GM12873 (cell line): ENCODE data around the gene PREP.

Experiments
- TF ChIP-seq, protein P1 (sequence below): IDR thresholded peaks from 2 replicates; pipeline ENCODE4 v1.5.1; 2012; ENCODE audit warnings: low read depth, mild to moderate bottlenecking, moderate library complexity, low read length, control low read depth; ENCODE audit not compliant: insufficient read depth; ENCODE audit errors: missing control alignments

The PREP gene

DNA sequence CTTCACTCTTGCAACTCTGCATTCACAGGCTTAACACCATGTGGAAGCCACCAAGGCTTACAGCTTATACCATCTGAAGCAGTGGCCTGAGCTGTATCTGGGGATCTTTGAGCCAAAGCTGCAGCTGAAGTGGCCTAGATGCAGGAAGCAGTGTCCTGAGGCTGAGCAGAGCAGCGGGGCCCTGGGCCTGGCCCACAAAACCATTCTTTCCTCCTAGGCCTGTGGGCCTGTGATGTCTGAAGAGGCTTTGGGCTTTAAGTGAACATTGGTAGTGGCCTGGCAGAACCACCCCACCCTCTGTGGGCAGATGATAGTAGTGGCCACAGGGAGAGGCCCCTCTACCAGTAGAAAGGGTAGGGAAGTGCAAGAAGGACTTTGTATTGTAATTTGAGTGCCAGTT is 6.9 kb upstream of the PREP start:
- TF ChIP-seq, protein P1, sequence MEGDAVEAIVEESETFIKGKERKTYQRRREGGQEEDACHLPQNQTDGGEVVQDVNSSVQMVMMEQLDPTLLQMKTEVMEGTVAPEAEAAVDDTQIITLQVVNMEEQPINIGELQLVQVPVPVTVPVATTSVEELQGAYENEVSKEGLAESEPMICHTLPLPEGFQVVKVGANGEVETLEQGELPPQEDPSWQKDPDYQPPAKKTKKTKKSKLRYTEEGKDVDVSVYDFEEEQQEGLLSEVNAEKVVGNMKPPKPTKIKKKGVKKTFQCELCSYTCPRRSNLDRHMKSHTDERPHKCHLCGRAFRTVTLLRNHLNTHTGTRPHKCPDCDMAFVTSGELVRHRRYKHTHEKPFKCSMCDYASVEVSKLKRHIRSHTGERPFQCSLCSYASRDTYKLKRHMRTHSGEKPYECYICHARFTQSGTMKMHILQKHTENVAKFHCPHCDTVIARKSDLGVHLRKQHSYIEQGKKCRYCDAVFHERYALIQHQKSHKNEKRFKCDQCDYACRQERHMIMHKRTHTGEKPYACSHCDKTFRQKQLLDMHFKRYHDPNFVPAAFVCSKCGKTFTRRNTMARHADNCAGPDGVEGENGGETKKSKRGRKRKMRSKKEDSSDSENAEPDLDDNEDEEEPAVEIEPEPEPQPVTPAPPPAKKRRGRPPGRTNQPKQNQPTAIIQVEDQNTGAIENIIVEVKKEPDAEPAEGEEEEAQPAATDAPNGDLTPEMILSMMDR = no peak

DNA sequence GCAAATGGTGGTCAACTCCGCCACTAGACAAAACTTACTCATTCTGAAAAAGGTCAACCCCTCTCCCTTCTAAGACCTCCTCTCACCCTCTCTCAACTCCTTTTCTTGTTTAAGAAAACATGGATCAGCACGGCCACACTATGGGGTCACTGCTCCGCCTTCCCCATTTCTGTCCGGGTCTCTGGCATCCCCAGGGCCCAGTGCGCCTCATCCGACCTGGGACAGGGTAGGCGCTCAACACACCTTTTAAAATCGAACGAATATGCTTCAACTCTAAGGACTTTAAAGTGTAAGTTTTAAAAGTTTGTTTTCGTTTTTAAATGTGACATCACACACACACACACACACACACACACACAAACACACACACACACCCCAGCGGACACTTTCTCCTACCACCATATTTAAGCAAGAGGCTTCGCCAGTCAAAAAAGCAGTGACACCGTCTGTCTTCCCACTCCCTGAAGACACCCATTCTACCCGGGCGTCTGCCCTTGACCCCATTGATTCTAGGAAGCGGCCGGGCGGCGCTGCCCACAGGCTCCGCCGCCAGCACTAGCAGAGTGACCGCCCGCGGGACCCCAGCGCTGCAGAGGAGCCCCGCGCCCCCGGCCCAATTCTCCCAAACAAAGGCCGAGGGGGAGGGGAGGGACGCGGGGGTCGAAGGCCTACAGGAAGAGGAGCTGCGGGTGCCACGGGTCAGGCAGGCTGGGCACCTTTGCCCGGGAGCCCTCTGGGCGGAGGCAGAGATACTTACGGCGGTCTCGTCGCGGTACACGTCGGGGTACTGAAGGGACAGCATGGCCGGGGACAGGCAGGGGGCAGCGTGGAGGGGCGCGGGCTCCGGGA is 568 bp downstream of the PREP start:
- TF ChIP-seq, protein P1 = no peak

DNA sequence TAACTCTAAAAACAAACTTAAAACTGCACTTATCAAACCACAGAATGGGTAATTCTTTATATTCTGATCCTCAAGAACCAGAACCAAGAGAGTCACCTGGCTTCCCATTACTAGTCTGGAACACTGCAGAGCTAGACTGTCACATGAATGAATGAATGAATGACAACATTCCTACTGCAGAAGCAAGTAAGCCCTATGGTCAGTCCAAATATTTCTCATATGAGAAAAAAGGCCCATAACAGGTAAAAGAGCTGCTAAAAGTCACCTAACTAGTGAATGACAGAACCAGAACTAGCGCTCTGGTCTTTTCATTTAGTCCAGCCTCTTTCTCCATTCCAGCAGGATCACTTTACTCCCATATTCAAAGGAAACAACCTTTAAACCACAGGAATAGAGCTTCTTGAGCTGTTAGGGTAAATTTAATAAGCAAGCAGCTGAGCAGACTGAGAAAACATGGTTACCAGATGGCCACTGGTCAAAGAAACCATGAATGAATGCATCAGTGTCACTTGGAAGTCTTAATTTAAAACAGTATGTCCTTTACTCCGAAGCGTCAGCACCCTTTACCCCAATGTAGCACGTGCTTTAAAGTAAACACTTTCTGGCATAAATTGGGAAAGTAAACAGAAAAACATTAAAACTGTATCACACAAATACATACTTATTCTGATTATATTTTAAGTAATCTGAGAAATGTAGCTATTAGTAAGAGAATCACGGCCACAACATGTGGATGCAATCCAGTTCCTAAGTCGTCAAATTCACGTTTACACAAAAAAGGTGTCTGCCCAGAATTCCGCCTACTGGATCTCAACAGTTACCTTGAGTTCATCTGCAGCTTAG is 1.4 kb downstream of the PREP start:
- TF ChIP-seq, protein P1 = no peak

- TF ChIP-seq, protein P1 = no peak
Observed at GRCh38 chr6:105400501-105400900, 2.4 kb downstream of the PREP start.

DNA sequence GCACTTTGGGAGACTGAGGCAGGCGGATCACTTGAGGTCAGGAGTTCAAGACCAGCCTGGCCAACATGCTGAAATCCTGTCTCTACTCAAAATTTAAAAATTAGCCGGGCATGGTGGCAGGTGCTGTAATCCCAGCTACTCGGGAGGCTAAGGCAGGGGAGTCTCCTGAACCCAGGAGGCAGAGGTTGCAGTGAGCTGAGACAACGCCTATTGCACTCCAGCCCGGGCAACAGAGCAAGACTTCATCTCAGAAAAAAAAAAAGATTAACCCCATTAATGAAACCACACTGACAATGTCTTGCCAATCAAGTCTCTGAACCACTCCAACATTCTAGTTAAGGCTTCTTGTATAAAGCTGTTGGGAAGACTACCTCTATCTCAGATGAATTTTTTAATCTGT is 4.0 kb downstream of the PREP start:
- TF ChIP-seq, protein P1 = no peak

GRCh38 chr6:105397987-105398386 is 4.9 kb downstream of the PREP start:
- TF ChIP-seq, protein P1 = no peak

GRCh38 chr6:105391705-105392104 is 11.2 kb downstream of the PREP start:
- TF ChIP-seq, protein P1 = no peak
